GM19351 (cell line): ENCODE data around the gene RPS8.
"Not testable (repeated sequence)": the region's sequence is repeated elsewhere in the genome, so short reads cannot be mapped to it uniquely, and the experiment has no call there.

Experiments used
- ATAC-seq: cut with Tn5 transposase; IDR thresholded peaks from one replicate; pipeline ENCODE4 v1.9.1; 2021; ENCODE audit warnings: mild to moderate bottlenecking, moderate library complexity; ENCODE audit not compliant: unreplicated experiment

Gene RPS8

GRCh38 chr1:44775078-44775929 is at the start of gene RPS8:
Gene RPS8 (plus strand): TSS chr1:44775540. CDS start chr1:44775597, 57 bp downstream.
- peak; percentile 82 for ATAC-seq

DNA sequence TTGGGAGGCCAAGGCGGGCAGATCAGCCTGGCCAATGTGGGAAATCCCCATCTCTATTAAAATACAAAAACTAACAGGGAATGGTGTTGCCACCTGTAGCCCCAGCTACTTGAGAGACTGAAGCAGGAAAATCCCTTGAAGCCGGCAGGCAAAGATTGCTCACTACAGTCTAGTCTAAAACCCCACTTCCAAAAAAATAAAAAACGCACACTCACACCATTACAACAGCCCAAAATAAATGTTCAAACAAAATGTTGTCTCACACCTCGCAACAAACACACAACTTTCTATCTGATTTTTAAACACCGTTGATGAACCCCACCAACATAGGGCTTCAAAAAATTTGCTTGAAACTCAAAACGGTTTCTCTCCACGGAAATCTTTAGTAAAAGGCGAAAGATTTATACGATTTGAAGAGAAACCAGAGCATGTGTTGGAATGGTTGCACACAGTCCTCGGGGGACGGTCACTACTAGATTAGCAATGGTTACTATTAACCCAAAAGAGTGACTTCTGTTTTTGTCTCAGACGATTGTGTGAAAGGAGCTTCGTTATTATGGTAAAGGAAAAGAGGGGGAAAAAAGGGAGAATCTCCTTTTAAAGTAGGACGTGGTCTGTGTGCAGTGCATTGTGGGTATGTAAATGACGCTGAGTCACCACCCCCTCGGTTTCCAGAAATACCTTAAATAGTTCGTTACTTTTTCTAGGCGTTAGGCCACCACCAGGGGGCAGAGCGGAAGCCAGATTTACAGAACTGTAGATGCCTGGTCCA is 44.4 kb upstream of the RPS8 start, which contains the start of gene RNU5D-1:
TSS of gene RNU5D-1 (minus strand) at position 430 of the 772 bp plus-strand sequence.
- ATAC-seq: peak; percentile 69

GRCh38 chr1:44733365-44733764 is 42.0 kb upstream of the RPS8 start:
- no peak for ATAC-seq

GRCh38 chr1:44733784-44734183 is 41.6 kb upstream of the RPS8 start:
- no peak for ATAC-seq

GRCh38 chr1:44735992-44736391 is 39.3 kb upstream of the RPS8 start:
- no peak for ATAC-seq

DNA sequence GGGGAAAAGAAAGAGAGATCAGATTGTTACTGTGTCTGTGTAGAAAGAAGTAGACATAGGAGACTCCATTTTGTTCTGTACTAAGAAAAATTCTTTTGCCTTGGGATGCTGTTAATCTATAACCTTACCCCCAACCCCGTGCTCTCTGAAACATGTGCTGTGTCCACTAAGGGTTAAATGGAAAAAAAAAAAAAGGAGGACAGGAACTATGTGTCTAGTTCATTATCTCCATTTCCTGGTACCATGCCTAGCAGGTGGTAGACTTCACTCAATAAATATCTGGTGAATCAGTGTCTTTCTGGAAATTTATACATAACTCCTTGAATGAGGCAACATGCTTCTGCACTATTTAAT is 36.4 kb upstream of the RPS8 start:
- ATAC-seq: not testable (repeated sequence)

- peak; percentile 98 for ATAC-seq
Observed at GRCh38 chr1:44739307-44740178, 35.8 kb upstream of the RPS8 start, which contains the start of gene KIF2C. Gene KIF2C (plus strand): TSS chr1:44739837. CDS start chr1:44739933, 96 bp downstream.

- ATAC-seq: no peak
Observed at GRCh38 chr1:44740179-44740617, 35.1 kb upstream of the RPS8 start.

- no peak for ATAC-seq
Observed at GRCh38 chr1:44743211-44743610, 32.1 kb upstream of the RPS8 start.

- no peak for ATAC-seq
Observed at GRCh38 chr1:44747878-44748277, 27.5 kb upstream of the RPS8 start.

- ATAC-seq: no peak
Observed at GRCh38 chr1:44757420-44757819, 17.9 kb upstream of the RPS8 start.

DNA sequence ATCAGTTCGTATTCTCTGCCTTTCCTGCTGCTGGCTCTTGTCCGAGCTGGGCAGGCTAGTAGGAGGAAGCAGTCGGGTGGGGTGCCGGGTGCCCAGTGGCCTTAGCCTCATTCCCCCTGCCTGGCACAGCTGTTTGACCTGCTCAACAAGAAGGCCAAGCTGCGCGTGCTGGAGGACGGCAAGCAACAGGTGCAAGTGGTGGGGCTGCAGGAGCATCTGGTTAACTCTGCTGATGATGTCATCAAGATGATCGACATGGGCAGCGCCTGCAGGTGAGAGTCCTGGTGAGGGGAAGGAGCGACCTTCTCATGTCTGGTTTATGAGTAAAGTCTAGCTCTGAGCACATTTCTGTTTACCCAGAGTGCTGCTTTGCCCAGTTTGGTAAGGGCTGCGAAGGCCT is 16.3 kb upstream of the RPS8 start:
- ATAC-seq: no peak

- no peak for ATAC-seq
Observed at GRCh38 chr1:44760876-44761275, 14.5 kb upstream of the RPS8 start.

- ATAC-seq: not testable (repeated sequence)
Observed at GRCh38 chr1:44766421-44766820, 8.9 kb upstream of the RPS8 start.

DNA sequence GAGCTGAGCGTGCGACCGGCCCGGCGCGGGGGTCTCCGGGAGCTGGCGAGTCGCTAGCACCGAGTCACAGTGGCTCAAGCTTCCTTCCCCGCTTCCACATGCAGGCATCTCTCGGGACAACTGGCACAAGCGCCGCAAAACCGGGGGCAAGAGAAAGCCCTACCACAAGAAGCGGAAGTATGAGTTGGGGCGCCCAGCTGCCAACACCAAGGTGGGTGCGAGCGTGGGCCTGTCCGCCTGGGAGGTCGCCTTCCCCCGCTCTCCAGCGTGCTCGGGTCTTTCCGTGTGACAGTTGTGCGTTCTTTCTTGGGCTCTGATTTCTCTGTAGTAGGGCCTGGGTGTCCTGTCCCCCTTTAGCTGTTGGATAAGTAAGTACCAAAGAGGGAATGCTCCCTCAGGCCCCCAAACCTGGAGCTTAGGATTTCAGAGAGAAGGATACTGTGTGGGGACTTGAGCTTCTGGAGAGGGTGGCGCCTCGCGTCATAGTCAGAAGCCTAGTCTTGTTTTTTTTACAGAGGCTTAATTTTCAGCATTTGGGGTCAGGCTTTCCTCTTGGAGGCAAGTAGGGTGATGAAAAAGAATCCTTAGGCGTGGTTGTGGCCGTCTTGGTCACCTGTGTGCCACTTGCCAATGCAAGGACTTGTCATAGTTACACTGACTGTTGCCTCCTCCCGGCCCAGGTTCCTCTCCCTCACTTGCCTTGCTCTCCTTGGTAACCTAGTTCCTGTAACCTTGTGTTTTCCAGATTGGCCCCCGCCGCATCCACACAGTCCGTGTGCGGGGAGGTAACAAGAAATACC is 790 bp downstream of the RPS8 start:
- ATAC-seq: peak; percentile 16

GRCh38 chr1:44776730-44777068 is 1.4 kb downstream of the RPS8 start:
- no peak for ATAC-seq

- ATAC-seq: no peak
Observed at GRCh38 chr1:44777547-44777946, 2.2 kb downstream of the RPS8 start.

- no peak for ATAC-seq
Observed at GRCh38 chr1:44777969-44778635, 2.8 kb downstream of the RPS8 start.

DNA sequence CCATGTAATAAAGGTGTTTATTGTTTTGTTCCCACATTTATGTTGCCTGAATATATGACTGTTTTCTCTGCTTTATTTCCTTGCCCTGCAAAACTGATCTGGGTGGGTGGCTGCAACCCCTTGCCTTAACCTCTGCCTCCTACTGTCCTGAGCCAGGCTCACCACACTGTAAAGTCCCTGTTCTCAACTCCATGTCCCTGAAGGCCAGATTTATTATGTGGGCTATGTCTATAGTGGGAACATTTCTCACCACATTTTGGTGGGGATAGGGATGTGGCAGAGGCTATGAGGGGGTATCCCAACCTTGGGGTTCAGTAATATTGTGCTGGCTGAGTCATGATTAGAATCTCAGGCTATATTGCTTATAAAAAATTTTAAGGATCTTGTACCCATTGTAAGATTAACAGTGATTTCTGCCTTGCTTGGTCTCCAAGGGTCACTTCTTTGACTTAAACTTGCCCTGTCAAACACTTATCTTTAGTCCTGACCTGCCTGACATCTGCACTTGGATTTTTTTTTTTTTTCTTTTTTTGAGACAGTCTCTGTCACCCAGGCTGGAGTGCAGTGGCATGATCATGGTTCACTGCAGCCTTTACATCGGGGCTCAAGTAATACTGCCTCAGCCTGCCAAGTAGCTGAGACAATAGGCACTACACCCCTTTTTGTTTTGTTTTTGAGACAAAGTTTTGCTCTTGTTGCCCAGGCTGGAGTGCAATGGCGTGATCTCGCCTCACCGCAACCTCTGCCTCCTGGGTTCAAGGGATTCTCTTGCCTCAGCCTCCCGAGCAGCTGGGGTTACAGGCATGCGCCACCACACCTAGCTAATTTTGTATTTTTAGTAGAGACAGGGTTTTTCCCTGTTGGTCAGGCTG is 3.6 kb downstream of the RPS8 start:
- no peak for ATAC-seq
